ENCODE measurements around the gene NKAIN1. TPM values are rescaled to one million over a fixed set of nuclear protein-coding genes. Genes with fewer than 3 reads are reported as not detected.

The NKAIN1 gene
- total RNA-seq, 2 donors from 2014 or later, result not detected

DNA sequence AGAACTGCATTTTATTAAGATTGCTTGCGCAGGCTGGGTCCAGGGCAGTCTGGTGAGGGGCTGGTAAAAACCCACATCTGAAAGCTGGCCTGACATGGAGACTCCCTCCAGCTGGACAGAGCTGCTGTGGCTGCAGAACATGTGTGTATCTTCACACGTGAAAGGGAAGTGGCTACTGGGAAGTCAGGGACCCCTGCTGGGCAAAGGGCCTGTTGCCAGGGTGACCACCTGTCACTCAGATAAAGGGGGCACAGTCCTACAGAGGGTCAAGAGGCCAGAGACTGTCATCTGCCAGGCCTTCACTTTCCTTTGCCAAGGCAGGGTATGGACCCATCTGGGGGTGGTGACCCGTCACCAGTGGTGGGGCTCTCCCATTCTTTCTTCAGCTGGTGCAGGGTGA is 17.5 kb downstream of the NKAIN1 start:
- H3K4me3 Mint-ChIP-seq, result no peak overlapping the region
- no peaks in the 10 kb centered on the region for H3K9me3 Mint-ChIP-seq
- DNase-seq (ENCODE audit: low spot score) (no peak), ATAC-seq (no peak)
- H3K27ac Mint-ChIP-seq, result no peak overlapping the region
- H3K4me1 Mint-ChIP-seq (ENCODE audit: low read depth in 2 of 2), result no peaks in the 10 kb centered on the region
- no peaks in the 10 kb centered on the region for H3K36me3 Mint-ChIP-seq
- H3K27me3 Mint-ChIP-seq, result no peaks in the 10 kb centered on the region

- H3K36me3 Mint-ChIP-seq, result no peaks in the 10 kb centered on the region
- DNase-seq (ENCODE audit: low spot score) (no peak), ATAC-seq (no peak)
- H3K4me1 Mint-ChIP-seq (ENCODE audit: low read depth in 2 of 2), result no peaks in the 10 kb centered on the region
- H3K9me3 Mint-ChIP-seq, result no peaks in the 10 kb centered on the region
- no peaks in the 10 kb centered on the region for H3K27me3 Mint-ChIP-seq
- H3K27ac Mint-ChIP-seq, result no peak overlapping the region
- H3K4me3 Mint-ChIP-seq, result no peak overlapping the region
Observed at GRCh38 chr1:31221072-31221471, 18.6 kb downstream of the NKAIN1 start.

DNA sequence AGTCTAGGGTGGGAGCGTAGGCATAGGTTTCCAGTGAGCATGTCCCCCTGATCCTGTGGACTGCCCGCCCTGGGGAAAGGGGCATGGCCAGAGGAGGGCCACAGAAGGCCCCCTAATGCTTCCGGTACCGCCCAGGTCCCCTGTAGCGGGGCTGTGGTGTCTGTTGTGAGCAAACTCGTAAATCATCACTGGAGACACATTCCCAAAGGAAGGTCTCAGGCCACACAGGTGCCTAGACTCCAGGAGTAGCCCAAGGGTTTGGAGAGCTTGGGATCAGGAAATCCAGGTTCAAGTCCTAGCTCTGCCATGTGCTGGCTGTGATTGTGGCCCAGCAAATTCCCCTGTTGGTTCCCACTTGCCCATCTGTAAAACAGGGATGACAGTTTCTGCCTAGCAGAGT is 20.2 kb downstream of the NKAIN1 start:
- no peak overlapping the region for H3K4me3 Mint-ChIP-seq
- DNase-seq (ENCODE audit: low spot score) (no peak), ATAC-seq (no peak)
- H3K27ac Mint-ChIP-seq, result no peak overlapping the region
- H3K27me3 Mint-ChIP-seq, result peaks cover 1 to 3% of the 10 kb centered on the region in 2 donors
- no peaks in the 10 kb centered on the region for H3K36me3 Mint-ChIP-seq
- H3K9me3 Mint-ChIP-seq, result no peaks in the 10 kb centered on the region
- H3K4me1 Mint-ChIP-seq (ENCODE audit: low read depth in 2 of 2), result no peaks in the 10 kb centered on the region

DNA sequence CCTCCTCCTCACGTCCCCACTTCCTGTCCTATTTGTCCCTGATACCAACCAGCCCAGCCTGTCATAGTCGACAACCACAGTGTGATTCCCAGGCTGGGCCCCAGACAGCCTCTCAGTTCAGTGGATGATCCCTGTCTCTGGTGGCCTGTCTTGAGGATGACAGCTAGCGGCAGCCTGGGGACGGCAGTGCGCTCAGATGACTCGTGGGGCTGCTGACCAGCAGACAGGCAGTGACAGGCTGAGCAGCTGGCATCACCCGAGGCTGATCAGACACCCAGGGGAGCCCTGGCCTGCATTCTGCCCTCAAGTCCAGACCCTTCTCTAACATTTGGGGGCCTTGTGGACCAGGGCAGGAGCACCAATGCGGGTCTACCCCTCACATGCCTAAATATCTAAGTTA is 21.0 kb downstream of the NKAIN1 start:
- H3K4me1 Mint-ChIP-seq (ENCODE audit: low read depth in 2 of 2), result no peaks in the 10 kb centered on the region
- H3K36me3 Mint-ChIP-seq, result no peaks in the 10 kb centered on the region
- H3K27ac Mint-ChIP-seq, result no peak overlapping the region
- H3K9me3 Mint-ChIP-seq, result no peaks in the 10 kb centered on the region
- peaks cover 3 to 7% of the 10 kb centered on the region in 2 donors for H3K27me3 Mint-ChIP-seq
- no peak for ATAC-seq
- no peak overlapping the region for H3K4me3 Mint-ChIP-seq
- no peak for DNase-seq (ENCODE audit: low spot score)

DNA sequence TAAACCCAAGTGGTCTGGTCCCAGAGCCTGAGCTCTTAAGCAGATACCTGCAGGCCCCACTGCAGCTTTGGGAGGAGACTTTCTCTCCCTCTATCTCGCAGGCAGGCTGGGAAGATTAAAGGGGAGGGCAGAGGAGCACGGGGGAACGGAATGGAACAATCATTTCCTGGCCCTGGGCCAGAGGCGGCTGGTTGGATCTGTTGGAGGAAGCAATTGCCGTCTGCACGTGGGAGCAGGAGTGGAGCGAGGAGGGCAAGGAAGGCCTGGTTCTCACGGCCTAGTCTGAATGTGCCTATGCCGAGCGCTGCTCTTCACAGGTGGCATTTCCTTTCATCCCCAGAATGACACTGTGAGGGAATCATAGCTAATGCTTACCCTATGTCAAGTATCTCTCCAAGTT is 23.7 kb downstream of the NKAIN1 start:
- H3K36me3 Mint-ChIP-seq, result no peaks in the 10 kb centered on the region
- peaks cover 3 to 7% of the 10 kb centered on the region in 2 donors for H3K27me3 Mint-ChIP-seq
- ATAC-seq (no peak), DNase-seq (ENCODE audit: low spot score) (peak; percentile 39)
- H3K4me1 Mint-ChIP-seq (ENCODE audit: low read depth in 2 of 2), result no peaks in the 10 kb centered on the region
- H3K9me3 Mint-ChIP-seq, result no peaks in the 10 kb centered on the region
- H3K4me3 Mint-ChIP-seq, result no peak overlapping the region
- H3K27ac Mint-ChIP-seq, result no peak overlapping the region

- no peaks in the 10 kb centered on the region for H3K4me1 Mint-ChIP-seq (ENCODE audit: low read depth in 2 of 2)
- peaks cover 3 to 7% of the 10 kb centered on the region in 2 donors for H3K27me3 Mint-ChIP-seq
- no peak for DNase-seq (ENCODE audit: low spot score)
- H3K27ac Mint-ChIP-seq, result no peak overlapping the region
- H3K9me3 Mint-ChIP-seq, result no peaks in the 10 kb centered on the region
- no peak overlapping the region for H3K4me3 Mint-ChIP-seq
- ATAC-seq, result no peak
- no peaks in the 10 kb centered on the region for H3K36me3 Mint-ChIP-seq
Observed at GRCh38 chr1:31215065-31215570, 24.6 kb downstream of the NKAIN1 start.

DNA sequence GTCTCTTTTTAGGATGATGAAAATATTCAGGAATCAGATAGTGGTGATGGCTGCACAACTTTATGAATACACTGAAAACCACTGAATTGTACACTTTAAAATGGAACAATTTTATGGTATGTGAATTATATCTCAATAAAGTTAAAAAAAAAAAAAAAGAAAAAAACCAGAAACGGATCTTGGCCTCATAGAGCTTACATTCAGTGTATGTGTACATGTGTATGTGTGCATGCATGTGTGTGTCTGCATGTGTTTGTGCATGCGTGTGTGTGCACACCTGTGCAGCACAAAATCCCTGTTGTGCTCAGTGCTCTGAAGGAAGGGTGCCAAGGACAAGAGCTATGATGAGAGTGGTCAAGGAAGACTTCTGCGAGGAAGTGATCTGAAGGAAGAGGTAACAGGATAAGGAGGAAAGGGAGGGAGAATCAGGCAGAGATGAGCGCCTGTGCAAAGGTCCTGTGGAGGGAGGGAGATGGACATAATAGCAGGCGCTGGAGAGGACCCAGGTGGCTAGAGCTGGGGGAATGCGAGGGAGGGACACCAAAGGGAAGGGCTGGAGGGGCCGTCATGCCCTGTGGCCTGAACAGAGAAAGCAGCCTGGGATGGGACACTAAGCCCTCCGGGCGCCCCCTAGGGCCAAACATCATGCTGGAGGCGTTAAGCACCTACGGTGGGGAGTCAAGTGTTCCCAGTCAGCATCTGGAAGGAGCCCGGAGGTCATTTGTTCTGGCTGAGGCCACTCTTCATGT is 25.2 kb downstream of the NKAIN1 start:
- Mint-ChIP-seq H3K9me3 (no peaks in the 10 kb centered on the region), H3K36me3 (no peaks in the 10 kb centered on the region), H3K4me3 (no peak overlapping the region), H3K27ac (no peak overlapping the region), H3K4me1 (ENCODE audit: low read depth in 2 of 2) (no peaks in the 10 kb centered on the region), H3K27me3 (peaks cover 3 to 7% of the 10 kb centered on the region in 2 donors)
- DNase-seq (ENCODE audit: low spot score), result no peak
- ATAC-seq, result no peak

GRCh38 chr1:31208361-31208945 is 31.2 kb downstream of the NKAIN1 start:
- no peak for DNase-seq (ENCODE audit: low spot score)
- Mint-ChIP-seq H3K27ac (no peak overlapping the region), H3K4me1 (ENCODE audit: low read depth in 2 of 2) (no peaks in the 10 kb centered on the region), H3K4me3 (no peak overlapping the region), H3K27me3 (no peaks in the 10 kb centered on the region), H3K36me3 (no peaks in the 10 kb centered on the region), H3K9me3 (no peaks in the 10 kb centered on the region)
- ATAC-seq, result no peak

- H3K36me3 Mint-ChIP-seq, result no peaks in the 10 kb centered on the region
- H3K4me1 Mint-ChIP-seq (ENCODE audit: low read depth in 2 of 2), result no peaks in the 10 kb centered on the region
- DNase-seq (ENCODE audit: low spot score) (peak; percentile 16), ATAC-seq (no peak)
- no peak overlapping the region for H3K4me3 Mint-ChIP-seq
- no peaks in the 10 kb centered on the region for H3K27me3 Mint-ChIP-seq
- H3K9me3 Mint-ChIP-seq, result no peaks in the 10 kb centered on the region
- H3K27ac Mint-ChIP-seq, result no peak overlapping the region
Observed at GRCh38 chr1:31207569-31207968, 32.1 kb downstream of the NKAIN1 start.

DNA sequence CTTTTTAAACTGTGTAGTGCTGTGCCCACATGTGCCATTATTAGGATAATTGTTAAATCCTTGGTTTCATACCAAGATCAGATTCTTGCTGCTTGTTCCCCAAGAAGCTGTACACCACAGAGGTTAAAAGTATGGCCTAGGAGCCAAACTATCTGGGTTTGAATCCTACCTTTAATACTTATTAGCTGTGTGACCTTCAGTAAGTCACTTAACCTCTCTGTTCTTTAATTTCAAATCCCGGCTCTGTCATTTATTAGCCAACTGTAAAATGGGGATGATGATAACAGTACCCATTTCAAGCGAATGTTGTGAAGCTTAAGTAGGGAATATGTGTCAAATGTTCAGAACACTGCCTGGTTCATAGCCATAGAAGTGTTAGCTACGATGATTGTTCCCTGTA is 32.6 kb downstream of the NKAIN1 start:
- Mint-ChIP-seq H3K27ac (no peak overlapping the region), H3K9me3 (no peaks in the 10 kb centered on the region), H3K27me3 (no peaks in the 10 kb centered on the region), H3K36me3 (no peaks in the 10 kb centered on the region), H3K4me3 (no peak overlapping the region), H3K4me1 (ENCODE audit: low read depth in 2 of 2) (no peaks in the 10 kb centered on the region)
- no peak for ATAC-seq
- DNase-seq (ENCODE audit: low spot score), result peak; percentile 26

GRCh38 chr1:31203215-31203614 is 36.5 kb downstream of the NKAIN1 start:
- Mint-ChIP-seq H3K4me1 (ENCODE audit: low read depth in 2 of 2) (no peaks in the 10 kb centered on the region), H3K27ac (no peak overlapping the region), H3K36me3 (no peaks in the 10 kb centered on the region), H3K9me3 (no peaks in the 10 kb centered on the region), H3K27me3 (peaks cover 0 to 3% of the 10 kb centered on the region in 2 donors), H3K4me3 (no peak overlapping the region)
- ATAC-seq (no peak), DNase-seq (ENCODE audit: low spot score) (no peak)

DNA sequence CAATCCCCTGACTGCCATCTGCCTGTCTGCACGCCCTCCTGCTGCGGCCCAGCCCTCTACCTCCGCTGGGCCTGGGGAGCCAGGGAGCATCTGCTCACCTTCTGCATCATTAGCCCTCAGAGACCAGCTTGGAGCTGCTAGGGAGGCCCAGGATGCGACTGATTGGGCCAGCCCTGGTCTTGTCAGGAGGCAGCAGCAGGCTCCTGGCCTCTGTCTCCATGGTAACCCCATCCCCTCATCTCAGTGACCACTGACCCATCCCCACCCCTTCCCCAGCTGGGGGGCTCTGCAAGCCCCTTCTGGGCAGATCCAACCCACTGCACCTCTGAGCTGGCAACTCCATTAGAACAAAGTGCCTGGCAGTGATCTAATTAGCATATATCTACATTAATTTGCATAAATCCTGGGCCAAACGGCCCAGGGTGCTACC is 37.7 kb downstream of the NKAIN1 start:
- Mint-ChIP-seq H3K27ac (no peak overlapping the region), H3K4me3 (no peak overlapping the region), H3K27me3 (peaks cover 0 to 3% of the 10 kb centered on the region in 2 donors), H3K36me3 (no peaks in the 10 kb centered on the region), H3K9me3 (no peaks in the 10 kb centered on the region), H3K4me1 (ENCODE audit: low read depth in 2 of 2) (no peaks in the 10 kb centered on the region)
- ATAC-seq (no peak), DNase-seq (ENCODE audit: low spot score) (no peak)

DNA sequence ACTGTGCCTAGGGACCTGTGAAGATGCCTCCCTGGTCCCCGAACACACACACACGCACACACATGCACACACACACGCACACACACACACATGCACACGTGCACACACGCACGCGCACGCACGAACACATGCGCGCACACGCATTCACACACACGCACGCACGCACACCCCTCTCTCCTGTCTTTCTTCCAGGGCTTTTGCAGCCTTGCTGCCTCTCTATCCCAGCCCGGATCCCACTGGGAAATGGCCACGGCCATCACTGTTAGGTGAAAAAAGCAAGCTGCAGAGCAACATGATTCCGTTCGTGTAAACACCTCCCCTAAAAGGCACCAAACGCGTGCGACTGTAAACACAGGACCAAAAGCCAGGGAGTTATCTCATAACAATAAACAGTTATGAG is 39.7 kb downstream of the NKAIN1 start:
- H3K27me3 Mint-ChIP-seq, result peaks cover 0 to 7% of the 10 kb centered on the region in 2 donors
- H3K9me3 Mint-ChIP-seq, result no peaks in the 10 kb centered on the region
- no peak overlapping the region for H3K4me3 Mint-ChIP-seq
- DNase-seq (ENCODE audit: low spot score) (no peak), ATAC-seq (no peak)
- no peak overlapping the region for H3K27ac Mint-ChIP-seq
- H3K4me1 Mint-ChIP-seq (ENCODE audit: low read depth in 2 of 2), result no peaks in the 10 kb centered on the region
- H3K36me3 Mint-ChIP-seq, result no peaks in the 10 kb centered on the region

GRCh38 chr1:31199236-31199790 is 40.4 kb downstream of the NKAIN1 start:
- Mint-ChIP-seq H3K4me1 (ENCODE audit: low read depth in 2 of 2) (no peaks in the 10 kb centered on the region), H3K9me3 (no peaks in the 10 kb centered on the region), H3K27ac (no peak overlapping the region), H3K27me3 (peaks cover 0 to 8% of the 10 kb centered on the region in 2 donors), H3K4me3 (no peak overlapping the region), H3K36me3 (no peaks in the 10 kb centered on the region)
- DNase-seq (ENCODE audit: low spot score) (no peak), ATAC-seq (peak in 1 of 2 donors; percentile 13)

Measured in natural killer cell treated with Interleukin-12 subunit alpha and Interleukin-12 subunit beta and Interleukin-15 and Interleukin-18, amount 100 ng/mL, for 72 hours (primary cell).